HFF-Myc (cell line): ENCODE data around the gene UBE2S.

Source experiments
- DNase-seq: peaks from one replicate; pipeline ENCODE4 v3.0.0-alpha.2; 2011; ENCODE audit warnings: low read depth; ENCODE audit errors: extremely low read depth
- H3K4me3 ChIP-seq: replicated peaks from 2 replicates; pipeline ENCODE4 v1.5.1; 2011; ENCODE audit warnings: low read depth, mild to moderate bottlenecking, control low read depth, low read length
- TF ChIP-seq, protein P1 (sequence below): IDR thresholded peaks from 2 replicates; pipeline ENCODE4 v1.5.1; 2012; ENCODE audit warnings: mild to moderate bottlenecking, low read depth, low read length, control low read depth; ENCODE audit errors: missing control alignments

UBE2S gene

GRCh38 chr19:55373993-55374757, 33.4 kb downstream of the UBE2S start:
- TF ChIP-seq, protein P1, sequence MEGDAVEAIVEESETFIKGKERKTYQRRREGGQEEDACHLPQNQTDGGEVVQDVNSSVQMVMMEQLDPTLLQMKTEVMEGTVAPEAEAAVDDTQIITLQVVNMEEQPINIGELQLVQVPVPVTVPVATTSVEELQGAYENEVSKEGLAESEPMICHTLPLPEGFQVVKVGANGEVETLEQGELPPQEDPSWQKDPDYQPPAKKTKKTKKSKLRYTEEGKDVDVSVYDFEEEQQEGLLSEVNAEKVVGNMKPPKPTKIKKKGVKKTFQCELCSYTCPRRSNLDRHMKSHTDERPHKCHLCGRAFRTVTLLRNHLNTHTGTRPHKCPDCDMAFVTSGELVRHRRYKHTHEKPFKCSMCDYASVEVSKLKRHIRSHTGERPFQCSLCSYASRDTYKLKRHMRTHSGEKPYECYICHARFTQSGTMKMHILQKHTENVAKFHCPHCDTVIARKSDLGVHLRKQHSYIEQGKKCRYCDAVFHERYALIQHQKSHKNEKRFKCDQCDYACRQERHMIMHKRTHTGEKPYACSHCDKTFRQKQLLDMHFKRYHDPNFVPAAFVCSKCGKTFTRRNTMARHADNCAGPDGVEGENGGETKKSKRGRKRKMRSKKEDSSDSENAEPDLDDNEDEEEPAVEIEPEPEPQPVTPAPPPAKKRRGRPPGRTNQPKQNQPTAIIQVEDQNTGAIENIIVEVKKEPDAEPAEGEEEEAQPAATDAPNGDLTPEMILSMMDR = no peak
- no peak overlapping the region for H3K4me3 ChIP-seq
- no peak for DNase-seq

DNA sequence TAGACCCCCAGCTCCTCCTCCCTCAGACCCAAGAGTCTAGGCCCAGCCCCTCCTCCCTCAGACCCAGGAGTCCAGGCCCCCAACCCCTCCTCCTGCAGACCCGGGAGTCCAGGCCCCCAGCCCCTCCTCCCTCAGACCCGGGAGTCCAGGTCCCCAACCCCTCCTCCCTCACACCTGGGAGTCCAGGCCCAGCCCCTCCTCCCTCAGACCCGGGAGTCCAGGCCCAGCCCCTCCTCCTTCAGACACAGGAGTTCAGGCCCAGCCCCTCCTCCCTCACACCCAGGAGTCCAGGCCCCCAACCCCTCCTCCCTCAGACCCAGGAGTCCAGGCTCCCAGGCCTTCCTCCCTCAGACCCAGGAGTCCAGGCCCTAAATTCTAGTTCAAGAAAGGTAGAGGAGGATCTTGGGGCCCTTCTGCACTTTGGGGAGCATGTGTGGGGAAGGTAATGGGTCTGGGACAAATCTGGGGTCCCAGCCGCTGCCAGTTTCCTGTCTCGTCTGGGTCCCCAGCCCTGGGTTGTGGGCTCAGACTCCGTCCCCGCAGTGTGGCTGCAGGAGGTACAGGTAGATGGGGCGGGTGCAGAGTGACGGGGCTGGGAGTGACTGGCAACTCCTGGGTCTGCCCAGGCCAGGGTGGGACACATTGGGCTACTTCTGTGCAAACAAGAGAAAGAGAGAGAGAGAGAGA, 34.1 kb downstream of the UBE2S start:
- no peak for DNase-seq

GRCh38 chr19:55372316-55373081, 35.1 kb downstream of the UBE2S start:
- no peak for DNase-seq
- TF ChIP-seq, protein P1 = no peak
- no peak overlapping the region for H3K4me3 ChIP-seq

More for the DNA sequence above, 34.1 kb downstream of the UBE2S start:
- no peak overlapping the region for H3K4me3 ChIP-seq
- TF ChIP-seq, protein P1 = no peak

- H3K4me3 ChIP-seq = peak within 1 kb of the TSS; percentile 47
- no peak for DNase-seq
- TF ChIP-seq, protein P1 = no peak
Measured at GRCh38 chr19:55370305-55370988, 37.1 kb downstream of the UBE2S start, which contains the start of gene IL11. Gene IL11, minus strand, starts transcription at chr19:55370463. Its CDS starts 153 bp downstream, at chr19:55370310.

DNA sequence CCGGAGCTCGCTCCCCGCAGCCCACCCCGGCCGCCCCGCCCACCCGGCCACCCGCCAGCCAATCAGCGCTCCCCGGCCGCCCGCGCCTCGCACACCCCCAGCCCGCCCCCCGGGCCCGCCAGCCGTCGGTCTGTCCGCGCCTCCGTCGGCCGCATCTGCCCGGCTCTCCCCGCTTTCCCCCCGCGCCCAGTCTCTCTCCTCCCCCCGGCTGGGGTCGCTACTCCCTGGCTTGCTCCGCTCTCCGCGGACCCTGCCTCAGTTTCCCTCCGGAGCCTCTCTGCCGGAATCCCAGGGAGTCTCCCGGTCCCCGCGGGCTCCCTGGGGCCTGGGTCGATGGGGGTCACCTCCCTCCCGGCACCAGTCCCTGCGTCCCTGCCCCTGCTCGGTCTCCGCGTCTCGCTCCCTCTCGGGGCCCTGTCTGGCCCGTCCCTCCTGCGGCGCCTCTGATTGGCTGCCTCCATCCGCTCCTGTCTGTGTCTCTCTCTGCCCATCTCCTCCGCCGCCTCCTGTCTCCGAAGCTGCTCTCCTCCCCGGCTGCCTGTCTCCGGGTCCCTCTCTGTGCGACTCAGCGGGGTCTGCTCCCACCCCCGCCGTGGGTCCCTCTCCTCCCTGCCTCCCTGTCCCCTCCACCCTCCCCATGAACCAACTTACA, 37.8 kb downstream of the UBE2S start:
- no peak for DNase-seq
- H3K4me3 ChIP-seq = peak overlapping the region; percentile 47
- TF ChIP-seq, protein P1 = no peak
